CD4-positive, alpha-beta memory T cell (primary cell): Measurements from ENCODE around the gene AGAP1. TPM values are rescaled to one million over a fixed set of nuclear protein-coding genes. Genes with fewer than 3 reads are reported as not detected.

Experiments
- CTCF ChIA-PET: fragments of 350-600 bp; sonication (Branson Sonifier 250); formaldehyde crosslinking; loops from one replicate; lab custom pipeline; 2021; ENCODE audit warnings: inconsistent platforms; ENCODE audit not compliant: partially characterized antibody; lab: Charles Lee
- POLR2A ChIA-PET: fragments of 350-600 bp; sonication (Branson Sonifier 250); formaldehyde crosslinking; loops from one replicate; lab custom pipeline; 2021; ENCODE audit not compliant: partially characterized antibody; lab: Charles Lee
- DNase-seq, 5 donors: peaks; one replicate each; pipeline versions ENCODE4 v3.0.0 to v3.0.0-alpha.2; 2020 to 2022; ENCODE audit warnings: mixed read lengths in 1 of 5
- H3K27ac ChIP-seq: one replicate; pipeline ENCODE4 v1.7.0; 2013; ENCODE audit warnings: low read depth, low read length
- H3K27me3 ChIP-seq: 2 replicates; pipeline ENCODE4 v1.7.0; 2013; ENCODE audit warnings: mild to moderate bottlenecking, low read length, moderate library complexity; ENCODE audit not compliant: insufficient read depth
- H3K36me3 ChIP-seq: 2 replicates; pipeline ENCODE4 v1.7.0; 2013; ENCODE audit warnings: mild to moderate bottlenecking, low read length, moderate library complexity; ENCODE audit not compliant: insufficient read depth
- H3K4me1 ChIP-seq: 2 replicates; pipeline ENCODE4 v1.7.0; 2013; ENCODE audit warnings: mild to moderate bottlenecking, low read length, moderate library complexity; ENCODE audit not compliant: insufficient read depth
- H3K4me3 ChIP-seq, 2 donors: one replicate each; pipeline ENCODE4 v1.7.0; 2013; ENCODE audit warnings: low read length in 2 of 2, mild to moderate bottlenecking in 1 of 2
- H3K9me3 ChIP-seq, 2 donors: one replicate each; pipeline ENCODE4 v1.7.0; 2013; ENCODE audit warnings: low read length in 2 of 2, control low read depth in 1 of 2; ENCODE audit not compliant: control insufficient read depth in 1 of 2
- H3K27ac Mint-ChIP-seq, 7 donors: one replicate each; pipeline ENCODE4 v1.8.0; 2020 to 2021; ENCODE audit warnings: mixed read lengths in 7 of 7, mild to moderate bottlenecking in 6 of 7, inconsistent platforms in 3 of 7, moderate library complexity in 3 of 7
- H3K27me3 Mint-ChIP-seq, 2 donors: one replicate each; pipeline ENCODE4 v1.8.0; 2020 to 2021; ENCODE audit warnings: mixed read lengths in 2 of 2
- H3K36me3 Mint-ChIP-seq, 2 donors: one replicate each; pipeline ENCODE4 v1.8.0; 2020 to 2021; ENCODE audit warnings: mixed read lengths in 2 of 2, inconsistent platforms in 1 of 2, mild to moderate bottlenecking in 1 of 2
- H3K4me1 Mint-ChIP-seq, 4 donors: one replicate each; pipeline ENCODE4 v1.8.0; 2020 to 2021; ENCODE audit warnings: mixed read lengths in 4 of 4, mild to moderate bottlenecking in 1 of 4
- H3K4me3 Mint-ChIP-seq, 8 donors: one replicate each; pipeline ENCODE4 v1.8.0; 2020 to 2021; ENCODE audit warnings: mixed read lengths in 8 of 8, mild to moderate bottlenecking in 7 of 8, moderate library complexity in 6 of 8, inconsistent platforms in 3 of 8
- H3K9me3 Mint-ChIP-seq, 8 donors: one replicate each; pipeline ENCODE4 v1.8.0; 2020 to 2021; ENCODE audit warnings: mixed read lengths in 8 of 8, mild to moderate bottlenecking in 5 of 8, inconsistent platforms in 3 of 8, moderate library complexity in 1 of 8
- intact Hi-C: fragments of 100-400 bp; cut with micrococcal nuclease; formaldehyde crosslinking; loops from one replicate; pipeline ENCODE4 v1.15.1; 2023
- polyA plus RNA-seq, 2 donors: library from polyadenylated mRNA; unstranded; fragments of 300-500 nt; fragmentation: Illumina TruSeq; gene quantifications; one replicate each; pipeline ENCODE4 v1.2.3, GENCODE V29; 2021
- total RNA-seq, 2 experiments: library from RNA; stranded (reverse); gene quantifications; one replicate each; pipeline ENCODE4 v1.2.3, GENCODE V29; 2021

AGAP1 gene
- total and polyA plus RNA-seq, 4 experiments from 2014 or later = 0.24 to 2.9 (median 1.9) TPM

DNA sequence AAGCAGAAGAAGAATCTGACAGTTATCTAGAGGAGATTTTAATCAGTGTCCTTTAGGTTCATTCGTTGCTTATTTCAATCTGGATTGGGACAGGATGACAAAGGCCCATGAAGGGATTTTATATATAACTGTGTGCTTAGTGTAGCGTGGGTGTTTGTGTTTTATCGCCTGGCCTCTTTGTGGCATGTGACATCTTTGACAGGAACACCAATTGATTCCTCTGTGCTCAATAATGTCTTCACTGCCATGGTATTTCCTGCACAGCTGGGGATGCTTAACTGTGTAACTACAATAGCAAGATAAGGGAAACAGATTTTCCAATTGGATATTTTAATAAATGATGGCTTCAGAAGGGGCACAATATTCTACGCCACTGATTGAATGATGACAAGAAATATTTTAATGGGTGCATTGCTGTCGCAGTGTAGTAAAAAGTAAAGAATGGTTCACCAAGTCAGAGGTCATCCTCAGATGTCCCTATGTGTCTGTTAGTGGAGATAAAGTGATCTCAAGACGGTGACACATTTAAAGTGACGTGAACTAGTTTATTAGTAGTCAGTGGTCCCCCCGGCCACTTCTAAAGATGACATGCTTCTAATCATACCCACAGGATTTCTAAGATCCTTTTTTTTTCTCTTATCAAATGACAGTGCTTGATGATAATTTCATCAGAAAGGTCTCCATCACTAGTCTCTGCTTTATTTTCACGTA is 160.4 kb downstream of the AGAP1 start:
- no peaks in the 10 kb centered on the region for H3K36me3 ChIP-seq
- H3K27me3 ChIP-seq = no peaks in the 10 kb centered on the region
- no peak for DNase-seq
- no peaks in the 10 kb centered on the region for H3K4me1 ChIP-seq
- Mint-ChIP-seq H3K36me3 (no peaks in the 10 kb centered on the region), H3K27me3 (peaks cover 16 to 20% of the 10 kb centered on the region in 2 donors), H3K4me3 (no peak overlapping the region), H3K4me1 (peaks cover 0 to 3% (median under 1%) of the 10 kb centered on the region in 4 donors), H3K27ac (no peak overlapping the region), H3K9me3 (peaks cover 0 to 3% (median 0%) of the 10 kb centered on the region in 8 donors)
- no peak overlapping the region for H3K4me3 ChIP-seq
- H3K27ac ChIP-seq = no peak overlapping the region
- intact Hi-C loops = no loop called here
- ChIA-PET POLR2A (no interaction called here), CTCF (interaction anchor here (0.8 kb wide), 1 partner anchor 92 kb away, joined by 4 read pairs; no protein-coding TSS in a partner anchor)
- no peaks in the 10 kb centered on the region for H3K9me3 ChIP-seq

DNA sequence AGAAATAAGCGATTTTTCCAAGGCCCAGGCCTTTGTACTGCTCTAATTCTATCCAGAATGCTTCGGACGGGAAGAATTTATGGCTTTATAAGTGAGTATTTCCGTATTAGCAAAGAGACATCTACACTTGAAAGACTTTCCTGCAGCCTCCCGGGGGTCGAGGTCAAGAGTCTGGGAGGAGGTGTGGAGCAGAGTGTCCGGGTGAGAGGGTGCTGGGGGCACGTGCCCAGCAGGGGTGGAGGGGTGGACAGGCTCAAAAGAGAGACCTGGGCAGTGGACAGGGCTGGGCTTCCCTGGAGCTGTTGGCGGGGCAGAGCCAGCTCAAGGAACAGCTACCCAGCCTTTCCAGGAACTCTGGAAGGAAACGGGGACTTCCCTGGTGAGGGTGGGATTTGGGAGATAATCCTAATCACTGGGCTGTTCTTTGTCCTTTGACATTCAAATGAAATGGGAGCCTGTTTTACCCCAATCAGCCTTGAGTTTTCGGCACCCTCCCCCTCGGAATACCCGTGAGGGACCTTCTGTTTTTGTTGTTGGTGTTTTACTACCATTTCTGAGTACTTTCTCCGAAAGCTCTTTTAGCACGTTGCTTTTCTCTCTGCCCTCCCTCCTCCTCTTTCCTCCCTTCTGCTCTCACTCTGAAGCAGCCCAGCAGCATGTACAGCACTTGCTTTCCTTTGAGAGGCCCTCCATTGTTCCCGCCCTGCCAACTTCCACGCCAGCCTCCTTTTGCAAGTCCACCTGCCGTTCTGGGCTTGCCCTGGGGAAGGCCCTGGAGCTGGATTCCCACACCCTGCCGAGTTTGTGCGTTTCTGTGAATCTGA is 164.7 kb downstream of the AGAP1 start:
- intact Hi-C loops = no loop called here
- no peaks in the 10 kb centered on the region for H3K27me3 ChIP-seq
- no peak overlapping the region for H3K27ac ChIP-seq
- H3K27ac Mint-ChIP-seq = peak overlapping the region in 1 of 7 donors; percentile 80
- H3K36me3 Mint-ChIP-seq = no peaks in the 10 kb centered on the region
- H3K9me3 ChIP-seq = no peaks in the 10 kb centered on the region
- H3K4me3 ChIP-seq = no peak overlapping the region
- no peaks in the 10 kb centered on the region for H3K36me3 ChIP-seq
- H3K9me3 Mint-ChIP-seq = peaks cover 0 to 6% (median 0%) of the 10 kb centered on the region in 8 donors
- H3K4me3 Mint-ChIP-seq = peak overlapping the region in 1 of 8 donors; percentile 29
- no peaks in the 10 kb centered on the region for H3K4me1 ChIP-seq
- peaks cover 0 to 3% (median 0%) of the 10 kb centered on the region in 4 donors for H3K4me1 Mint-ChIP-seq
- DNase-seq = no peak
- POLR2A ChIA-PET = no interaction called here
- H3K27me3 Mint-ChIP-seq = peaks cover 32 to 47% of the 10 kb centered on the region in 2 donors
- CTCF ChIA-PET = no interaction called here

- ChIA-PET CTCF (no interaction called here), POLR2A (no interaction called here)
- H3K27ac Mint-ChIP-seq = no peak overlapping the region
- peaks cover 37 to 46% of the 10 kb centered on the region in 2 donors for H3K27me3 Mint-ChIP-seq
- H3K4me3 Mint-ChIP-seq = no peak overlapping the region
- peaks cover 0 to 3% (median 0%) of the 10 kb centered on the region in 4 donors for H3K4me1 Mint-ChIP-seq
- H3K27ac ChIP-seq = no peak overlapping the region
- no peaks in the 10 kb centered on the region for H3K9me3 ChIP-seq
- no peaks in the 10 kb centered on the region for H3K4me1 ChIP-seq
- H3K27me3 ChIP-seq = no peaks in the 10 kb centered on the region
- H3K4me3 ChIP-seq = no peak overlapping the region
- peaks cover 0 to 6% (median 0%) of the 10 kb centered on the region in 8 donors for H3K9me3 Mint-ChIP-seq
- H3K36me3 ChIP-seq = no peaks in the 10 kb centered on the region
- no peaks in the 10 kb centered on the region for H3K36me3 Mint-ChIP-seq
- DNase-seq = no peak
- intact Hi-C loops = no loop called here
These were observed 166.0 kb downstream of the AGAP1 start for GRCh38 chr2:235659767-235660322.

DNA sequence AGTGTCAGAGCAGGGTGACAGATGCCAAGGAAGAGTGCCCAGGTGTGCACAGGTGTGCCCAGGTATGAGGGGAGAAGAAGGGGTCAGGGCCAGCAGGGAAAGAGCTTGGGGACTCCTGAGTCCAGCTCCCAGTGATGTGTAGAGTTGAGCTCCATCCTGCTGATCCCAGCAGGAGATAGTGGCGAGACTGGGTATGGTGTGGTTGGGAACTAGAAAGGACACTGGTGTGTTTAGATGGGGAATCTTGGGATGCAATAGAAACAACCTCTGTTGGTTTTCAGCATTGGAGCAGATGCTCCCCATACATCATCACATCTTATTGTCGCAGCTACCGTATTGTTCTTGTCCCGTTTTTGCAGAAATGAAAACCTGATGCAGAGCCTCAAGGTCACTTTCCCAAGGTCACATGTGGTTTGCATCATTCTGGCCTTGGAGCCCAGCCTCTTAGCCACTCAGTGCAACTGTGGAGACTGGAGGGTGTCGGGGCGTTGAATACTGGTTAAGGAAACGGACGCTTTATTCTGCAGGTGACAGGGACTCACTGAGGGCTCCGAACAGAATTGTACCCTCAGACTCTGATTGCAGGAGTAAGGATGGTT is 166.7 kb downstream of the AGAP1 start:
- Mint-ChIP-seq H3K9me3 (peaks cover 0 to 6% (median 0%) of the 10 kb centered on the region in 8 donors), H3K27me3 (peaks cover 38 to 46% of the 10 kb centered on the region in 2 donors), H3K4me1 (peaks cover 0 to 3% (median under 1%) of the 10 kb centered on the region in 4 donors), H3K36me3 (no peaks in the 10 kb centered on the region), H3K27ac (no peak overlapping the region), H3K4me3 (no peak overlapping the region)
- no peak for DNase-seq
- H3K4me3 ChIP-seq = no peak overlapping the region
- H3K36me3 ChIP-seq = no peaks in the 10 kb centered on the region
- H3K27me3 ChIP-seq = no peaks in the 10 kb centered on the region
- H3K9me3 ChIP-seq = no peaks in the 10 kb centered on the region
- no peak overlapping the region for H3K27ac ChIP-seq
- POLR2A ChIA-PET = no interaction called here
- no peaks in the 10 kb centered on the region for H3K4me1 ChIP-seq
- CTCF ChIA-PET = no interaction called here
- intact Hi-C loops = no loop called here

- POLR2A ChIA-PET = no interaction called here
- no peaks in the 10 kb centered on the region for H3K27me3 ChIP-seq
- DNase-seq = no peak
- intact Hi-C loops = no loop called here
- H3K9me3 Mint-ChIP-seq = peaks cover 0 to 6% (median 0%) of the 10 kb centered on the region in 8 donors
- CTCF ChIA-PET = no interaction called here
- H3K27ac Mint-ChIP-seq = no peak overlapping the region
- no peaks in the 10 kb centered on the region for H3K36me3 ChIP-seq
- H3K4me3 ChIP-seq = no peak overlapping the region
- H3K4me3 Mint-ChIP-seq = peak overlapping the region in 1 of 8 donors; percentile 66
- no peak overlapping the region for H3K27ac ChIP-seq
- H3K27me3 Mint-ChIP-seq = peaks cover 39 to 48% of the 10 kb centered on the region in 2 donors
- peaks cover 0 to 8% (median 4%) of the 10 kb centered on the region in 4 donors for H3K4me1 Mint-ChIP-seq
- H3K9me3 ChIP-seq = no peaks in the 10 kb centered on the region
- H3K36me3 Mint-ChIP-seq = no peaks in the 10 kb centered on the region
- H3K4me1 ChIP-seq = no peaks in the 10 kb centered on the region
These were observed 167.5 kb downstream of the AGAP1 start for GRCh38 chr2:235661167-235661937.

DNA sequence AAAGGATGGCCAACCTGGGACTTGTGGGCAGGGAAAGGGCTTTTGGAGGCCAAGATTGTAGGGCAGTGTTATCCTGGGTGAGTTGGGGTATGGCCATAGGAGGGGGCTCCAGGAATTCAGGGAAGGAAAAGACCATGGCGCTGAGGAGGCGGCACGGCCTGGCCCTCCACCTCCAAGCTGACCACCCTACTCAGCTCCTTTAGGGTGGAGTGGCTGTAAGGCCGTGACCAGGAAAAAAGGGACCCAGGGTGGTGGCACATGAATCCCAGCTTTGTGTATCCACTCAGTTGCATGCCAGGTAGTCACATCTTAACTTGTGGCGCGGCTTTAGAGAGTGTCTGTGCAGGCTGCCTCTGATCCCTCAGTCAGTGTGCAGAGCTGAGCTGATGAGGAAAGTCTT is 168.1 kb downstream of the AGAP1 start:
- ChIA-PET CTCF (no interaction called here), POLR2A (no interaction called here)
- no peaks in the 10 kb centered on the region for H3K27me3 ChIP-seq
- Mint-ChIP-seq H3K27me3 (peaks cover 44 to 53% of the 10 kb centered on the region in 2 donors), H3K4me3 (no peak overlapping the region), H3K9me3 (peaks cover 0 to 6% (median 0%) of the 10 kb centered on the region in 8 donors), H3K36me3 (no peaks in the 10 kb centered on the region), H3K27ac (no peak overlapping the region), H3K4me1 (peaks cover 0 to 14% (median 7%) of the 10 kb centered on the region in 4 donors)
- H3K4me1 ChIP-seq = no peaks in the 10 kb centered on the region
- DNase-seq = no peak
- no peaks in the 10 kb centered on the region for H3K36me3 ChIP-seq
- no peaks in the 10 kb centered on the region for H3K9me3 ChIP-seq
- no peak overlapping the region for H3K4me3 ChIP-seq
- intact Hi-C loops = no loop called here
- H3K27ac ChIP-seq = no peak overlapping the region
